ENCODE data around the gene FEN1. TPM values are rescaled to one million over a fixed set of nuclear protein-coding genes. Genes with fewer than 3 reads are reported as not detected.

The FEN1 gene
- polyA plus RNA-seq, 1 of the 3 experiments (the other 2 are of a cell fraction), result 35.9 TPM

DNA sequence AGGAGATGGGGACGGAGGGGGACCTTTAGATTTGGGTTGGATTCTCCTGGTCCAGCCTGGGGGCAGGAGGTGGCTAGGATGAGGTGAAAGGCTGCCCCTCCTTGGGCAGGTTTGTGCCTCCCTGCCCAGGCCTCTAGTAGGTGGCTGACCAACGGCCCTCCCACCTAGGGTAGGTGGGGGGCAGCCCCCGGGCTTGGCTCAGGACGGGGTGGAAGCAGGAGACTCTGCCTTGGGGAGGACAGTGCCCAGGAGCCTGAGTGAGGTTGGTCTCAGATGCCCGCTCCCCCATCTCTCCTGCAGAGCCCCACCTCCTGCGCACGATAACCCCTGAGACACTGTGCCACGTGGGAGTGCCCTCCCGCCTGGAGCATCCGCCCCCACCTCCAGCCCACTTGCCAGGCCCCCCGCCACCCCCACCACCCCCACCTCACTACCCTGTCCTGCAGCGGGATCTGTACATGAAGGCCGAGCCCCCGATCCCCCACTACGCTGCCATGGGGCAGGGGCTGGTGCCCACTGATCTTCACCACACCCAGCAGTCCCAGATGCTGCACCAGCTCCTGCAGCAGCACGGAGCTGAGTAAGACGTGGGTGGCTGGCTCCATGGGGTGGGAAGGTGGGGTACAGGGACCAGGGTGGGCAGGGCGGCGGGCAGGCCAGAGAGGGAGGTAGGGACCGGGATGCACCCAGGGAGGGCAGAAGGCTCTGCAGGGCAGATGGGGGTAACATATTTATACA lies 22.6 kb upstream of the FEN1 start (continued):
- TF ChIP-seq NFIC (IDR thresholded peaks at IDR 0.05; ENCODE audit: borderline replicate concordance), result no peak
- TF ChIP-seq RAD21 (IDR thresholded peaks at IDR 0.05; ENCODE audit: low read length), result no peak
- TF ChIP-seq RXRA (IDR thresholded peaks at IDR 0.05; ENCODE audit: borderline replicate concordance, low read depth), result no peak
- TF ChIP-seq TEAD4 (IDR thresholded peaks at IDR 0.05; ENCODE audit: borderline replicate concordance, insufficient read depth), result no peak

DNA sequence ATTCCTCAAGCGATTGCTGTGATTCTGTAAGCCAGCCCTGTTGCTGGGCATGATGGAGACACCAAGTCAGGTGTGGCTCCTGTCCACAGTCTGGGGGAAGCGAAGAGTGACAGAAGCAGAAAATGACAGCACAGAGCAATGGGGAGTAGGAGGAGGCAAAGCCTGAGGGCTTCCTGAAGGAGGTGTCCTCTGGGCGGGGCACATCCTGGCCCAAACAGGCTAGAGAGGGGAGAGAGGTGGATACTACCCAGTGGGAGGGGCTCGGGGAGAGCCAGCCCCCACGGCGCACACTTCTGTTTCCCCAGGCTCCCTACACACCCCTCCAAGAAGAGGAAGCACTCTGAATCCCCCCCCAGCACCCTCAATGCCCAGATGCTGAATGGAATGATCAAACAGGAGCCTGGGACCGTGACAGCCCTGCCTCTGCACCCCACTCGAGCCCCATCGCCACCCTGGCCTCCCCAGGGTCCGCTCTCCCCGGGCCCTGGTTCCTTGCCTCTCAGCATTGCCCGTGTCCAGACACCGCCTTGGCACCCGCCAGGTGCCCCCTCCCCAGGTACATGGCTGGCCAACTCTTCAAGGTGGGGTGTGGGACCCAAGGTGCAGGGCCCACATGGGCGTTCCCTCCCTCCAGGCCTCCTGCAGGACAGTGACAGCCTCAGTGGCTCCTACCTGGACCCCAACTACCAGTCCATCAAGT lies 21.4 kb upstream of the FEN1 start:
- H3K9me2 ChIP-seq, result no peaks in the 10 kb centered on the region
- no peak for DNase-seq
- POLR2A ChIA-PET, result no interaction called here
- no peaks in the 10 kb centered on the region for H3K36me3 ChIP-seq (replicated peaks in 1 of 2; ENCODE audit: control insufficient read depth in 1 of 2, insufficient read depth in 2 of 2, low read length in 1 of 2)
- TF ChIP-seq POLR2AphosphoS5 (IDR thresholded peaks at IDR 0.05; ENCODE audit: low read depth, low read length) (no peak), GATA2 (CRISPR knock-in tag; IDR thresholded peaks at IDR 0.05) (no peak), FOSL2 (IDR thresholded peaks at IDR 0.05; ENCODE audit: borderline replicate concordance, low read depth) (no peak)
- H3K79me2 ChIP-seq (ENCODE audit: insufficient read depth), result no peaks in the 10 kb centered on the region
- no peaks in the 10 kb centered on the region for H3F3A ChIP-seq (replicated peaks; ENCODE audit: insufficient read depth)
- no peaks in the 10 kb centered on the region for H3K9me3 ChIP-seq
- 95% methylated on average over 9 of the region's 15 CpGs for WGBS (ENCODE audit: low lambda C conversion rate)
- H3K4me2 ChIP-seq, result no peak overlapping the region
- no peak overlapping the region for H2AFZ ChIP-seq (ENCODE audit: low read depth)
- peak overlapping the region in 1 of 2 experiments; percentile 70; a peak in 1 of 4 replicates for H3K27ac ChIP-seq (ENCODE audit: low read depth in 2 of 2, low read length in 1 of 2)
- no peak overlapping the region for H3K9ac ChIP-seq
- H3K4me1 ChIP-seq (ENCODE audit: control insufficient read depth in 1 of 2, insufficient read depth in 2 of 2, low read depth in 1 of 2, low read length in 1 of 2), result peaks cover 0 to 36% of the 10 kb centered on the region in 2 experiments; a peak in 1 of 4 replicates
- H3K4me3 ChIP-seq (ENCODE audit: low read depth in 2 of 2, low read length in 1 of 2), result no peak overlapping the region
- CTCF ChIA-PET, result interaction anchor here (0.9 to 2.3 kb wide), 5 partner anchors 9 to 24 kb away, joined by 3 to 15 read pairs (median 4); partner anchors contain the start of gene TMEM258
- no peaks in the 10 kb centered on the region for H4K20me1 ChIP-seq (ENCODE audit: insufficient read depth)
- H3K27me3 ChIP-seq (ENCODE audit: insufficient read depth), result no peaks in the 10 kb centered on the region

DNA sequence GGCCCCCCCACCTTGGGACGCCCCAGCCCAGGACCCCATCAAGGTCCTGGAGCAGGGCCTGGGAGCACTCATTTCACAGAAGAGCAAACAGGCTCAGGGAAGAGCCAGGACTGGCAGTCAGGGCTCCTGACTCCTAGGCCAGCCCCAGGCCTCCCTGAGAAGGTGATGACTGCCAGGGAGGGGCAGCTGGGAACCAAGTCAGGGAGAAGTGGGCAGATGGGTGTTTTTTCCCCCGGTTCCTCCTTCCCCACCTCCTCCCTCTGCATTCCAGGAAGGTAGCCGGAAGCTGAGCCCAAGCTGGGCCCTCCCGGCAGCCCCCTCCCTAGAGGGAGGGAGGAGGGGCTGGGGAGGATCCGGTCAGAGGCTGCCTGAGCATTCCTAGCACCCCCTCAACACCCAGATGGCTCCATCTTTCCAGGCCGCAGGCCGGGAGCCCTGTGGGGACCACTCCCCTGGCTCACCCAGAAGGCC lies 20.7 kb upstream of the FEN1 start:
- H3K27me3 ChIP-seq (ENCODE audit: insufficient read depth), result no peaks in the 10 kb centered on the region
- H3K79me2 ChIP-seq (ENCODE audit: insufficient read depth), result no peaks in the 10 kb centered on the region
- H3K4me3 ChIP-seq (ENCODE audit: low read depth in 2 of 2, low read length in 1 of 2), result no peak overlapping the region
- no peak for TF ChIP-seq TCF12 (IDR thresholded peaks at IDR 0.05)
- no peak for TF ChIP-seq RAD21 (IDR thresholded peaks at IDR 0.05; ENCODE audit: low read length)
- no peak for TF ChIP-seq MEF2A (IDR thresholded peaks at IDR 0.05; ENCODE audit: borderline replicate concordance, low read depth)
- no peak for TF ChIP-seq TEAD4 (IDR thresholded peaks at IDR 0.05; ENCODE audit: borderline replicate concordance, insufficient read depth)
- TF ChIP-seq POLR2AphosphoS5 (IDR thresholded peaks at IDR 0.05; ENCODE audit: low read depth, low read length), result no peak
- no peak for TF ChIP-seq GABPA (IDR thresholded peaks at IDR 0.05; ENCODE audit: low read depth)
- no peak for TF ChIP-seq FOSL2 (IDR thresholded peaks at IDR 0.05; ENCODE audit: borderline replicate concordance, low read depth)
- TF ChIP-seq, protein P1, sequence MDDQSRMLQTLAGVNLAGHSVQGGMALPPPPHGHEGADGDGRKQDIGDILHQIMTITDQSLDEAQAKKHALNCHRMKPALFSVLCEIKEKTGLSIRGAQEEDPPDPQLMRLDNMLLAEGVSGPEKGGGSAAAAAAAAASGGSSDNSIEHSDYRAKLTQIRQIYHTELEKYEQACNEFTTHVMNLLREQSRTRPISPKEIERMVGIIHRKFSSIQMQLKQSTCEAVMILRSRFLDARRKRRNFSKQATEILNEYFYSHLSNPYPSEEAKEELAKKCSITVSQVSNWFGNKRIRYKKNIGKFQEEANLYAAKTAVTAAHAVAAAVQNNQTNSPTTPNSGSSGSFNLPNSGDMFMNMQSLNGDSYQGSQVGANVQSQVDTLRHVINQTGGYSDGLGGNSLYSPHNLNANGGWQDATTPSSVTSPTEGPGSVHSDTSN (IDR thresholded peaks at IDR 0.05), result no peak
- TF ChIP-seq MXI1 (IDR thresholded peaks at IDR 0.05; ENCODE audit: low read depth, low read length), result no peak
- no peak for TF ChIP-seq FOXJ3 (CRISPR knock-in tag; IDR thresholded peaks at IDR 0.05)
- TF ChIP-seq, protein P2, sequence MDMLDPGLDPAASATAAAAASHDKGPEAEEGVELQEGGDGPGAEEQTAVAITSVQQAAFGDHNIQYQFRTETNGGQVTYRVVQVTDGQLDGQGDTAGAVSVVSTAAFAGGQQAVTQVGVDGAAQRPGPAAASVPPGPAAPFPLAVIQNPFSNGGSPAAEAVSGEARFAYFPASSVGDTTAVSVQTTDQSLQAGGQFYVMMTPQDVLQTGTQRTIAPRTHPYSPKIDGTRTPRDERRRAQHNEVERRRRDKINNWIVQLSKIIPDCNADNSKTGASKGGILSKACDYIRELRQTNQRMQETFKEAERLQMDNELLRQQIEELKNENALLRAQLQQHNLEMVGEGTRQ (IDR thresholded peaks at IDR 0.05; ENCODE audit: borderline replicate concordance, low read depth, low read length), result no peak
- no peak for TF ChIP-seq RFX5 (IDR thresholded peaks at IDR 0.05; ENCODE audit: low read length)
- no peak for TF ChIP-seq SIN3A (IDR thresholded peaks at IDR 0.05; ENCODE audit: borderline replicate concordance, low read depth, low read length)
- TF ChIP-seq EZH2phosphoT487 (IDR thresholded peaks at IDR 0.05; ENCODE audit: borderline replicate concordance, low read depth), result no peak
- no peak for TF ChIP-seq NFIC (IDR thresholded peaks at IDR 0.05; ENCODE audit: borderline replicate concordance)
- TF ChIP-seq YY1 (IDR thresholded peaks at IDR 0.05; ENCODE audit: low read depth), result no peak
- TF ChIP-seq SMC3 (IDR thresholded peaks at IDR 0.05; ENCODE audit: low read depth, low read length), result no peak
- no peak overlapping the region for H3K9ac ChIP-seq
- no peaks in the 10 kb centered on the region for H3K9me2 ChIP-seq
- no peaks in the 10 kb centered on the region for H3K36me3 ChIP-seq (replicated peaks in 1 of 2; ENCODE audit: control insufficient read depth in 1 of 2, insufficient read depth in 2 of 2, low read length in 1 of 2)
- H3K4me1 ChIP-seq (ENCODE audit: control insufficient read depth in 1 of 2, insufficient read depth in 2 of 2, low read depth in 1 of 2, low read length in 1 of 2), result peaks cover 0 to 36% of the 10 kb centered on the region in 2 experiments; a peak in 1 of 4 replicates
- POLR2A ChIA-PET, result no interaction called here
- H3F3A ChIP-seq (replicated peaks; ENCODE audit: insufficient read depth), result no peaks in the 10 kb centered on the region
- CTCF ChIA-PET, result interaction anchor here (0.8 to 2.3 kb wide), 7 partner anchors 14 to 81 kb away, joined by 3 to 15 read pairs (median 4); partner anchors contain the start of gene TMEM258
- DNase-seq, result peak; percentile 72
- no peaks in the 10 kb centered on the region for H3K9me3 ChIP-seq
- 47% methylated on average over 4 of the region's 7 CpGs for WGBS (ENCODE audit: low lambda C conversion rate)
- no peak overlapping the region for H2AFZ ChIP-seq (ENCODE audit: low read depth)
- H3K27ac ChIP-seq (ENCODE audit: low read depth in 2 of 2, low read length in 1 of 2), result peak overlapping the region in 1 of 2 experiments; percentile 70; a peak in 1 of 4 replicates
- no peak overlapping the region for H3K4me2 ChIP-seq
- H4K20me1 ChIP-seq (ENCODE audit: insufficient read depth), result no peaks in the 10 kb centered on the region
